Gastrocnemius medialis (tissue), 4 donors: ENCODE results near the gene PDF. TPM values are rescaled to one million over a fixed set of nuclear protein-coding genes. Genes with fewer than 3 reads are reported as not detected.

Experiments
- ATAC-seq, 2 donors: fragments of 150-250 bp; one replicate each; pipeline ENCODE4 v1.9.1; 2016
- DNase-seq, 2 donors: peaks; one replicate each; pipeline ENCODE4 v3.0.0-alpha.2; 2019
- H3K27ac ChIP-seq, 4 donors: fragments of 200-600 bp; sonication (generic); 1 replicate in 1 of 4; 2 replicates in 3 of 4; pipeline ENCODE4 v1.5.1; 2016 to 2018; ENCODE audit warnings: mild to moderate bottlenecking in 2 of 4, moderate library complexity in 1 of 4
- H3K27me3 ChIP-seq, 3 donors: fragments of 200-600 bp; sonication (generic) in 2 of 3; 1 replicate in 1 of 3; 2 replicates in 2 of 3; pipeline versions ENCODE4 v1.5.1 to v1.6.0; 2016 to 2019; ENCODE audit warnings: mild to moderate bottlenecking in 1 of 3, moderate library complexity in 1 of 3
- H3K36me3 ChIP-seq, 2 donors: fragments of 200-600 bp; sonication (generic) in 1 of 2; one replicate each; pipeline ENCODE4 v1.5.1; 2017 to 2018
- H3K4me1 ChIP-seq, 2 donors: fragments of 200-600 bp; sonication (generic) in 1 of 2; one replicate each; pipeline ENCODE4 v1.5.1; 2016 to 2017; ENCODE audit warnings: mild to moderate bottlenecking in 2 of 2
- H3K4me3 ChIP-seq, 4 donors: fragments of 200-600 bp; sonication (generic) in 3 of 4; 1 replicate in 1 of 4; 2 replicates in 3 of 4; pipeline ENCODE4 v1.5.1; 2016 to 2019; ENCODE audit warnings: mild to moderate bottlenecking in 2 of 4
- H3K9me3 ChIP-seq, 3 donors: fragments of 200-600 bp; sonication (generic) in 2 of 3; 1 replicate in 1 of 3; 2 replicates in 2 of 3; pipeline ENCODE4 v1.5.1; 2016 to 2019
- CTCF ChIP-seq, 5 experiments: fragments of 450-650 bp in 3 of 5; fragments of 200-600 bp in 2 of 5; sonication (generic) in 2 of 5; IDR thresholded peaks in 4 of 5; conservative IDR thresholded peaks in 1 of 5; 1 replicate in 4 of 5; 2 replicates in 1 of 5; pipeline ENCODE4 v1.5.1; 2016 to 2019; ENCODE audit warnings: antibody characterized with exemption in 5 of 5, mild to moderate bottlenecking in 3 of 5, moderate library complexity in 3 of 5
- POLR2A ChIP-seq, 2 donors: fragments of 450-650 bp; IDR thresholded peaks; one replicate each; pipeline ENCODE4 v1.6.1; 2017; ENCODE audit warnings: antibody characterized with exemption in 2 of 2, mild to moderate bottlenecking in 2 of 2, moderate library complexity in 2 of 2
- in situ Hi-C, 4 donors: fragments of 200-750 bp; cut with MboI; loops; one replicate each; pipeline versions ENCODE4 v1.15.0 to v1.8.0; 2017; ENCODE audit warnings: low sequenced_read_pairs in 4 of 4
- intact Hi-C: fragments of 100-400 bp; cut with DNase I; formaldehyde crosslinking; loops from one replicate; pipeline ENCODE4 v1.15.1; 2023; ENCODE audit warnings: low total_unique reads
- total RNA-seq, 4 donors: library from RNA; depleted of rRNA; stranded (reverse); fragments of >200 nt; gene quantifications; one replicate each; pipeline versions ENCODE4 v1.1.0 to v1.2.3, GENCODE V29; 2016

PDF gene
- total RNA-seq, 4 donors from 2014 or later = 11.0 to 23.1 (median 16.8) TPM

- Histone ChIP-seq H3K4me1 (no peaks in the 10 kb centered on the region), H3K9me3 (no peaks in the 10 kb centered on the region), H3K27ac (no peak overlapping the region), H3K4me3 (no peak overlapping the region), H3K36me3 (peaks cover 0 to 39% of the 10 kb centered on the region in 2 donors), H3K27me3 (no peaks in the 10 kb centered on the region)
- in situ Hi-C loops (no loop called here), intact Hi-C loops (no loop called here)
- DNase-seq (no peak), ATAC-seq (no peak)
- TF ChIP-seq POLR2A (IDR thresholded peaks at IDR 0.05) (no peak), CTCF (IDR thresholded peaks at IDR 0.05 in 4 of 5, conservative IDR thresholded peaks at IDR 0.05 in 1 of 5) (no peak)
These were observed 42.6 kb upstream of the PDF start for GRCh38 chr16:69373019-69373418.

GRCh38 chr16:69371564-69371963 is 41.2 kb upstream of the PDF start:
- Histone ChIP-seq H3K4me3 (no peak overlapping the region), H3K27me3 (no peaks in the 10 kb centered on the region), H3K27ac (no peak overlapping the region), H3K36me3 (peaks cover 0 to 53% of the 10 kb centered on the region in 2 donors), H3K9me3 (no peaks in the 10 kb centered on the region), H3K4me1 (no peaks in the 10 kb centered on the region)
- no peak for ATAC-seq
- in situ Hi-C loops (no loop called here), intact Hi-C loops (no loop called here)
- DNase-seq = no peak
- TF ChIP-seq POLR2A (IDR thresholded peaks at IDR 0.05) (no peak), CTCF (IDR thresholded peaks at IDR 0.05 in 4 of 5, conservative IDR thresholded peaks at IDR 0.05 in 1 of 5) (no peak)

- Histone ChIP-seq H3K36me3 (peaks cover 0 to 73% of the 10 kb centered on the region in 2 donors), H3K27me3 (no peaks in the 10 kb centered on the region), H3K9me3 (no peaks in the 10 kb centered on the region), H3K4me3 (no peak overlapping the region), H3K27ac (no peak overlapping the region), H3K4me1 (no peaks in the 10 kb centered on the region)
- TF ChIP-seq CTCF (IDR thresholded peaks at IDR 0.05 in 4 of 5, conservative IDR thresholded peaks at IDR 0.05 in 1 of 5) (no peak), POLR2A (IDR thresholded peaks at IDR 0.05) (no peak)
- no peak for DNase-seq
- intact Hi-C loops = no loop called here
- ATAC-seq = no peak
- in situ Hi-C loops = no loop called here
These were observed 38.5 kb upstream of the PDF start for GRCh38 chr16:69368866-69369265.

- no peaks in the 10 kb centered on the region for H3K9me3 ChIP-seq
- no peak overlapping the region for H3K4me3 ChIP-seq
- in situ Hi-C loops = no loop called here
- TF ChIP-seq POLR2A (IDR thresholded peaks at IDR 0.05) (no peak), CTCF (IDR thresholded peaks at IDR 0.05 in 4 of 5, conservative IDR thresholded peaks at IDR 0.05 in 1 of 5) (no peak)
- no peak for DNase-seq
- ATAC-seq = no peak
- H3K36me3 ChIP-seq = peaks cover 0 to 73% of the 10 kb centered on the region in 2 donors
- intact Hi-C loops = no loop called here
- no peak overlapping the region for H3K27ac ChIP-seq
- no peaks in the 10 kb centered on the region for H3K4me1 ChIP-seq
- H3K27me3 ChIP-seq = no peaks in the 10 kb centered on the region
These were observed 37.6 kb upstream of the PDF start for GRCh38 chr16:69367980-69368379.

- no peak for ATAC-seq
- in situ Hi-C loops = no loop called here
- no peaks in the 10 kb centered on the region for H3K9me3 ChIP-seq
These were observed 36.0 kb upstream of the PDF start for GRCh38 chr16:69366431-69366830.

More at GRCh38 chr16:69366431-69366830, 36.0 kb upstream of the PDF start:
- no peak for TF ChIP-seq CTCF (IDR thresholded peaks at IDR 0.05 in 4 of 5, conservative IDR thresholded peaks at IDR 0.05 in 1 of 5)
- TF ChIP-seq POLR2A (IDR thresholded peaks at IDR 0.05) = no peak
- Histone ChIP-seq H3K4me3 (no peak overlapping the region), H3K36me3 (peaks cover 0 to 68% of the 10 kb centered on the region in 2 donors), H3K4me1 (no peaks in the 10 kb centered on the region), H3K27me3 (no peaks in the 10 kb centered on the region), H3K27ac (no peak overlapping the region)
- DNase-seq = no peak
- intact Hi-C loops = no loop called here
